Iris pigment epithelial cell (primary cell): ENCODE data around the gene ZNF142.

Experiments
- DNase-seq: peaks from one replicate; pipeline ENCODE4 v3.0.0-alpha.2; 2011; ENCODE audit warnings: low read depth

Gene ZNF142, protein sequence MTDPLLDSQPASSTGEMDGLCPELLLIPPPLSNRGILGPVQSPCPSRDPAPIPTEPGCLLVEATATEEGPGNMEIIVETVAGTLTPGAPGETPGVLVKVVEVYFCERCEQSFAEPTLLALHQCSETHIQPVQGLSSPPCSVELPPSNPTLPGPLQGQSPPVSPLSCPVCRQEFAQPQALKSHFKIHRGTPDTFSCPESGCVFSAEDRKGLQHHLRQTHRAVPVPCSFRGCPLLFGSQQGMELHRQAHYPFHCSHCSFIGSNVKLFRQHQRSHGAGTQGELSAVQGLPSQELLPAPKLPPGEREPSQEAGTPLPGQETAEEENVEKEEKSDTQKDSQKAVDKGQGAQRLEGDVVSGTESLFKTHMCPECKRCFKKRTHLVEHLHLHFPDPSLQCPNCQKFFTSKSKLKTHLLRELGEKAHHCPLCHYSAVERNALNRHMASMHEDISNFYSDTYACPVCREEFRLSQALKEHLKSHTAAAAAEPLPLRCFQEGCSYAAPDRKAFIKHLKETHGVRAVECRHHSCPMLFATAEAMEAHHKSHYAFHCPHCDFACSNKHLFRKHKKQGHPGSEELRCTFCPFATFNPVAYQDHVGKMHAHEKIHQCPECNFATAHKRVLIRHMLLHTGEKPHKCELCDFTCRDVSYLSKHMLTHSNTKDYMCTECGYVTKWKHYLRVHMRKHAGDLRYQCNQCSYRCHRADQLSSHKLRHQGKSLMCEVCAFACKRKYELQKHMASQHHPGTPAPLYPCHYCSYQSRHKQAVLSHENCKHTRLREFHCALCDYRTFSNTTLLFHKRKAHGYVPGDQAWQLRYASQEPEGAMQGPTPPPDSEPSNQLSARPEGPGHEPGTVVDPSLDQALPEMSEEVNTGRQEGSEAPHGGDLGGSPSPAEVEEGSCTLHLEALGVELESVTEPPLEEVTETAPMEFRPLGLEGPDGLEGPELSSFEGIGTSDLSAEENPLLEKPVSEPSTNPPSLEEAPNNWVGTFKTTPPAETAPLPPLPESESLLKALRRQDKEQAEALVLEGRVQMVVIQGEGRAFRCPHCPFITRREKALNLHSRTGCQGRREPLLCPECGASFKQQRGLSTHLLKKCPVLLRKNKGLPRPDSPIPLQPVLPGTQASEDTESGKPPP (N-terminal part only)

DNA sequence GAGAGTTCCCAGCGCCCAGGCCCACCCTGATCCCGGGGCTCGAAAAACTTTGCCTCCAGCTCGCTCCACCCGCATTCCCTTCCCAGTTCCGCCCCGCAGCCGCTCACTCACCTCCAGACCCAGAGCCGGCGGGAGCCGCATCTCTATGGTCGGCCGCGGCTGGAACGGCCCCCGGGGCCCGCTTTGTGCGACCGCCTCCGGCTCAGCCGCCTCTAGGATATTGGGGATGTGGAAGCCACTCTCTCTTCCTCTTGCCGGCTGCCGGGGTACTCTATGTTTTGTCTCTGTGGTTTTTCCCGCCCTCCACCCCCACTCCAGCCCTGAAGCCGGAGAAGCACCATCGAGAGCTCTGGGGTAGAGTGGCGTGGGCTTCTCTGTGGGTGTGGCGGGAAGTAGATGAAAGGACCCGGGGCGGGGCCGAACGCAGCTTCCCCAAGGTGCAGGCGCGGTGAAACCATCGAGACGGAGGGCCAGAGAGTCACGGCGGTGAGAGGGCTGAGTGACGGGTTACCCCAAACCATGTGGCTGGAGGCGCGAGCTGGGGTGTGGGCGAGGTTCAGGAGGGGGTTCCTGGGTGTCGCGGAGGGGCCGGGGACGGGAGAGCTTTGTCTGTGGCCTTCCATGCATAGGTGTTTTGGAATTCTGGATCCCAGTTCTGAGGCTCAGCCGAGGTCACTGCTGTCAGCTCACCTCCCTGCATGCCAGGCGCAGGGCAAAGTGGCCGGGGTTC, at the start of gene ZNF142, which contains the start of gene BCS1L:
Gene ZNF142 (minus strand): TSS at position 366 of the 730 bp plus-strand sequence. CDS start 3,194 bp downstream, outside the sequence.
Gene BCS1L (plus strand): TSS at position 426 of the 730 bp plus-strand sequence. CDS start 1,305 bp downstream, outside the sequence.
- peak; percentile 92 for DNase-seq

DNA sequence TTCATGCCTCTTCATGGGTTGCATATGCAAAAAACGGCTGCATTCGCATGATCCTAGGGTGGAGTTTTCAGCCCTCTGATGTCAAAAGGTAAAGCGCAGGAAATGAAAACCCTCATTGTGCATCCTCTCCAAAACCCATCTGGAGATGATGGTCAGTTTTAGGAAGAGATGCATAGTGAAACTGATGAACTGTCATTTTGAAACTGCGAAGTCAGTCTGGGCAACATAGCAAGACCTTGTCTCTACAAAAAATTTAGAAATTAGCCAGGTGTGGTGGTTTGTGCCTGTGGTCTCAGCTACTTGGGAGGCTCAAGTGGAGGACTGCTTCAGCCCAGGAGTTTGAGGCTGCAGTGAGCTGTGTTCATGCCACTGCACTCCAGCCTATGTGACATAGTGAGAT, 48.7 kb upstream of the ZNF142 start:
- DNase-seq = no peak

DNA sequence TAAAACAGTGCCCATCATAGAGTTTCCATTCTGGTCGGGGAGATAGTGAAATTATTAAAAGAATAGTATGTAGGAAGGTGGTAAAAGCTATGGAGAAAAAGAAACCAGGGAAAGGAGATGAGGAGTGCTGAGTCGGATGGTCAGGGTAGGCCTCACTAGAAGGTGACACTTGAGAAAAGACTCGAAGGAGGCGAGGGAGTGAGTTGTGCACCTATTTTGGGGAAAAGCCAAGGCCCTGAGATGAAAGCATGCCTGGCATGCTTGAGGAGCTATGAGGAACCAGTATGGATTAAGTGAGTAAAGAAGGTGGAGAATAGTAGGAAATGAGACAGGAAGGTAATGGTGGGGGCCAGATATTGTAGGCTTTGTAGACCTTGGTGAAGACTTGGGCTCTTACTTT, 43.9 kb upstream of the ZNF142 start:
- DNase-seq = no peak

DNA sequence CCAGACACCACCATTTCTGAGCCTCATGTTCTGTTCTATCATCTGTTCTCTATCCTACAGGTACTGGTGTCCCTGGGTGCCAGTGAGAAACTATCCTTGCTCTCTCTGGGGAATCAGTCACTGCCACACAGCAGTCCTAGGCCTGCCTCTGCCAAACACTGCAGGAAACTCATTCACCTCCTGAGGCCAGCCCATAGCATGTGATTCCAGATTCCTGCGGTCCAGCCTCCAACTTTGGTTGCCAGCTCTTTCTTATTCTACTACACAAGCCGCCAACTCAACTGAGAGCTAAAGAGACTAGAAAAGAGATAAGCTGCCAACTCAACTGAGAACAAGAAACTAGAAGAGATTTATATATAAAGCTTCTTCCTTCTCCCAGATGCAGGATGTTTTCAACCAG, 42.4 kb upstream of the ZNF142 start:
- no peak for DNase-seq

DNA sequence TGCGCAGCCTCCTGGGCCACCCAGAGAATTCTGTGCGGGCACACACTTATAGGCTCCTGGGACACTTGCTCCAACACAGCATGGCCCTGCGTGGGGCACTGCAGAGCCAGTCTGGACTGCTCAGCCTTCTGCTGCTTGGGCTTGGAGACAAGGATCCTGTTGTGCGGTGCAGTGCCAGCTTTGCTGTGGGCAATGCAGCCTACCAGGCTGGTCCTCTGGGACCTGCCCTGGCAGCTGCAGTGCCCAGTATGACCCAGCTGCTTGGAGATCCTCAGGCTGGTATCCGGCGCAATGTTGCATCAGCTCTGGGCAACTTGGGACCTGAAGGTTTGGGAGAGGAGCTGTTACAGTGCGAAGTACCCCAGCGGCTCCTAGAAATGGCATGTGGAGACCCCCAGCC, 39.5 kb upstream of the ZNF142 start:
- no peak for DNase-seq

DNA sequence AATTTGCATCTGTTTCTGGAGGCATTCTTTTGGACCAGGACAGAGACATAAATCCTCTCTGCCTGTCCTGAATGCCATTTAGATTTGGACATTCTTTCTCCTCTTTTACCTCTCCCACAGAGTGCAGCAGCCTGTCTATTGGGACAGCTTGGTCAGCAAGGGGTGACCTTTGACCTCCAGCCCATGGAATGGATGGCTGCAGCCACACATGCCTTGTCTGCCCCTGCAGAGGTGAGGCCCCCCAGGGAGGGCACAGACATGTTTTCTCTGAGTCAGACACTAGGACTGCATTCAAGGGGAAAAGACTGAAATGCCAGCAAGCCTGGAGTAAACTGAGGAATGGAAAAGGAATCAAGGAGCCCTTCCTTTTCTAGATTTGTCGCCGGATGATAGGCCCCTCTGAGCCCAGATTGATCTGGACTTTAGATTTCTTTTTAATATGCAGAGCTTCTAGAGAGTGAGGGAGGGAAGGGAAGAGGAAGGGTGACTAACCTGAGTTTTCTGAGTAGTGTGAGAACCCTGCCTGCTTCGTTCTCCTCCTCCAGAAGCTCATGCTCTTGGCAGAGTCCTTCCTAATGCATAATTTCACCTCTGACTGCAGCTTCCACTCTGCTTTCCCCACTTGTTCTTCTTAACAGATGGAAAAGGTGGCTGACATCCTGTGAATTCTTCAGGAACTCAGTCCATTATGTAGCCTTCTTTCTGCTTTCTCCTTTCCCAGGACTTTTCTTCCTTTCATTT, 35.2 kb upstream of the ZNF142 start:
- peak; percentile 54 for DNase-seq

DNA sequence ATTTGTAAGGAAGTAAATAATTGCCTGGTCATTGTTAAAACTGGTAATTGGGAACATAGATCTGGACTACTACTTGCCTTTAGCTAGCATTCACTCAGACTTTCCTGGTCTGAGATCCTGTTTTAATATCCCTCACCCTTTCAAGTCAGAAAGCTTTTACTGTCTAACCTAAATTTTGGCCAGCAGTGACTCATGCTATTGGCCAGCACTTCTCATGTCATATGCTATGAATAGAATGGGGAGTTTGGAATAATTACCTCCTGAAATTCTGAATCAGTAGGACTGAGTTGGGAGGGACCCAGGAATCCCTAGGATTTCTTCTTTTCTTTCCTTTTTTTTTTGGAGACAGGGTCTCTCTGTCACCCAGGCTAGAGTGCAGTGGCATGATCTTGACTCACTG, 31.8 kb upstream of the ZNF142 start:
- DNase-seq = peak; percentile 21

DNA sequence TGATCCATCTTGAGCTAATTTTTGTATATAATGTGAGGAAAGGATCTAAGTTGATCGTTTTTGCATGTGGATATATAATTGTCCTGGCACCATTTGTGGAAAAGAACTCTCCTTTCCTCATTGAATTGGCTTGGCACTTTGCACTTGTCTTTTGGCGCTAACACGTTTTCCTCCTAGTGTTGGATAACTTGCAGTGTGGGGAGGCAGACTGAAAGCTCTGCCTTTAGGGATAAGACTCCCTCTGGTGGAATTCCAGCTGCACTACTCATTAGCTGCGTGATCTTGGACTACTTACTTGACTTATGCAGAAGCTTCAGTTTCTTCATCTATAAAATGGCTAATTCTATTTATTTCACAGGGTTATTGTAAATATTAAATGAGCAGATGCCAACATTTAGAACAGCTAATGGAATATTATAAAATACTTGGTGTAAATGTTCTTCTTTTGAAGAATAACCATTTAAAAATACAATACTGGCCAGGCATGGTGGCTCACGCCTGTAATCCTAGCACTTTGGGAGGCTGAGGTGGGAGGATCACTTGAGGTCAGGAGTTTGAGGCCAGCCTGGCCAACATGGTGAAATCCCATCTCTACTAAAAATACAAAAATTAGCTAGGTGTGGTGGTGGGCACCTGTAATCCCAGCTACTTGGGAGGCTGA, 28.1 kb upstream of the ZNF142 start:
- peak; percentile 83 for DNase-seq

DNA sequence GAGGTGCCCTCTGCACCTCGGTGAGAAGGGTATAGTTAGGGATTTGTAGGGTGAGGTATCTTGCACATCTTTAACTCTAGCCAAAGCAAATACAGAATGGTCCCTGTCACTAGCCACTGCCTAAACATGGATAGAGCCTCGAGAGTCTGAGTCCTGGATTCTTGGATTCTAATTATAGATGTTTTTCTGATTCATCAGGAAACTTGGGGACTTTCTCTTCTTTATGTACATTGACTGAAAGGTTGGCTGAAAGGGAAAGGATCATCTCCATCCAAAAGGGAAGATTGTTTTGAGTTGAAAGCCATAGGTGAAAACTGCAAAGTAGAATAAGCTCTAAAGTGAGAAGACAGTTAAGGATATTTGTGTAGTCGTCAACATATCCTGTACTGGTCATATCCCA, 20.6 kb upstream of the ZNF142 start:
- no peak for DNase-seq

DNA sequence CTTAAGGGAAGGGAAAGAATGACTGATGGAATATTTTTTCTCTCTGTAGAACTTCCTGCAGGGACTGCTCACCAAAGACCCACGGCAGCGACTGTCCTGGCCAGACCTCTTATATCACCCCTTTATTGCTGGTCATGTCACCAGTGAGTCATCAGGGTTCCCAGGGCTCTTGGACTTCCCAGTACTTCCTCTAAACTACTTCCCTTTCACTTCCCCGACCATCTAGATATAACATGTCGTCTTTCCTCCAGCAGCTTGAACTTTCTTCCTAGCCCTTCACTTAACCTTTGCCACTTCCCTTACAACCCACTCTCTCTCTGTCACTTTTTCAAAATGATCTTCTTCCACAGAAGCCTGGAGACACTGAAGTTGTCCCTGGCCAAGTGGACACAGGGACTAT, 19.7 kb upstream of the ZNF142 start:
- no peak for DNase-seq

DNA sequence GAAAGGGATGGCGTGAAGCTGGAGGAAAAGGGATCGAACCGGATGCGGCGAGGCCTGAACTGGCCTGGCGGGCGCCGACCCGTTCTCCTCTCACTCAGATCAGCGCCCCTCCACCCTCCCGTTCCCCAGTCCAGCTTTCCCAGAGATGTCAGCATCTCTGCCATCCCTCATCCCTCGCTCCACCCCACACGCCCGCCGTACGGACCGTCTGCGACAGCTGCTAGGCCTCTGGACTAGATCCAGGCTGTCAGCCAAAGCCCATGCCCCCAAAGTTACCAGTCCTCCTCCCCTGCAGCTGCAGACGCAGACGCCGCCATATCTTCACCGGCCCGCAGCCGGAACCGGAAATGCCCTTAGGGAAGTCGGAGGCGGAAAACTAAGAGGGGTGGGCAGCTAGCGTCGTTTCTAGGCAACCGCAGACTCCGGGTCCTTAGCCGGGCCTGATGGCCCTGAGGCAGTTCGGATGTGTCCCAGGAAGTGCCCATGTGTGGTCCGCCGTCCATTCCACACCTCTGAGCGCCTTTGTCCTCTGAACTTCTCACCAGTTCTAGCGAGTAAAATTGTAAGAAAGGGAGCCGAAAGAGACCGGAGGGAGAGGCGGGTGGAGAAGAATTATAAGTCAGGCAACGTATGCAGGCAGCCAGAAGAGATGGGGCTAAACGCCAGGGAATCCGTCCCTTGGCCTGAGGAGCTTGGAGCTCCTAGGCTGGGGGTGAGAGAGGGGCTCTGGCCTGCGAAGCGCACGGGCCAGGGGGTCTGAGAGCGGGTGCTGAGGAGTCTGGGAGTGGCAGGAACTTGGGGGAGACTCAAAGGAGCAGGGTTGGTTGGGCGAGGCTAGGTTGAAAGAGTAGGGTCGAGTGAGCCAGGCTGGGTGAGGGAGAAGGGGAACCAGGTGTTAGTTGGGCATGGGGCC, 12.5 kb upstream of the ZNF142 start, which contains the start of the genes RNF25 and STK36:
Gene RNF25 (minus strand): TSS at position 349 of the 913 bp plus-strand sequence. CDS start 32 bp downstream, at position 317.
Gene STK36 (plus strand): TSS at position 433 of the 913 bp plus-strand sequence. CDS start 744 bp downstream, outside the sequence.
- peak; percentile 93 for DNase-seq

DNA sequence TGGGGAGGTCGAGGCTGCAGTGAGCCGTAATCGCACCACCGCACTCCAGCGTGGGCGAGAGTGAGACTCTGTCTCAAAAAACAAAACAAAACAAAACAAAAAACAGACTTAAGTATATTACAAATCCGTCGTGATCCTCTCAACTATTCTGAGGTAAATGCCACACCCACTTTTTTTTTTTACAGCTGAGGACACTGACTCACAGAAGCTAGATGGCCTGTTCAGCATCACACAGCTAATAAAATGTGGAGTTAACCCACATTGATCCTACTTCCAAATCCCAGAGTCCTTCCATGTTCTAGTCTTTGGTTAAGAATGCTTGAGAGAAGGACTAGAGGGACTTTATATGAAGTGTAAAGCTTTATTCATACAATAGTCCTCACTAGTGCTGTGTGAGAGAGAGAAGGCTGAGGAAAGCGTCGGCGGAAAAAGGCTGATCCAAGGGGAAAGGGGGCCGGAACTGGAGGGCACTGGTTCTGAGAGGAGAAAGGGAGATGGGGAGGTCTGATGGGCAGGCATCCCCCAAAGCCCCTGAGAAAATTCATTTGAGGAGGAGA, 11.8 kb upstream of the ZNF142 start:
- DNase-seq = peak; percentile 39

DNA sequence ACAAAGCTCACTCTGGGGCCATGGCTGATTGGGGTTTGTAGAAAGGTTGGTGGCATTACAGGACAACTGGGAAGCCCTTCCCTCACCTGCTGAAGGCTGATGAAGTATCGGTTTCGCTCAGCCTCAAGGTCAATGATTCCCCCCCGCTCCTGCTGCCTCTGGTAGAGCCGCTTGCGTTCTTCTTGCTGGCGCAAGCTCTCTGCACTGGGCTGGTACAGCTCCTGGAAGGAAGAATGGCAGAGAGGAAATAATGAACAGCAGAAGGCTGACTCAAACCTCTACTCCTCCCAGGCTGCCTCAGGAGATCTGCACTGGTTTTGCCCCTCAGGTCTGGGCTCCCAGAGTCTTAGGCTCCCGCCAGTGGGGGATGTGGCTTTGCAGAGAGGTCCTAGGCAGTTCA, 5.2 kb upstream of the ZNF142 start:
- DNase-seq = no peak

DNA sequence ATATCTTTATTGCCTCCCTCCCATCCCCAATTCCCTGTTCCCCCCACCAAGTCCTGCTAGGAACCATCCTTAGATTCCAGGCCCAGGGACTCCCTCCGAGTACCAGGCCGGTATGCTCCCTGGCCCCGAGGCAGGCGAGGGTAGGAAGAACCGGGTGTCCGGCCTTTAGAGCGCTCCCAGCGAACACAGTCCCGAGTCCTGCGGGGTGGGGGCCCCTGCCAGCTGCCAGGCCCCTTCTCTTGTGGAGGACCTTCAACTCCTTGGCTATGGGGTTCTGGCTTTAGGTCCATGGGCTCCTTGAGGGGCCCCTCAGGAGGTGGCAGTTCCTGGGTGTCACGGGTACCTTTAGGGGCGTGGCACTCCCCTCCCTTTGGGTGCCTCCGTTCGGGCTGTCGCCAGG, 4.5 kb upstream of the ZNF142 start:
- no peak for DNase-seq

DNA sequence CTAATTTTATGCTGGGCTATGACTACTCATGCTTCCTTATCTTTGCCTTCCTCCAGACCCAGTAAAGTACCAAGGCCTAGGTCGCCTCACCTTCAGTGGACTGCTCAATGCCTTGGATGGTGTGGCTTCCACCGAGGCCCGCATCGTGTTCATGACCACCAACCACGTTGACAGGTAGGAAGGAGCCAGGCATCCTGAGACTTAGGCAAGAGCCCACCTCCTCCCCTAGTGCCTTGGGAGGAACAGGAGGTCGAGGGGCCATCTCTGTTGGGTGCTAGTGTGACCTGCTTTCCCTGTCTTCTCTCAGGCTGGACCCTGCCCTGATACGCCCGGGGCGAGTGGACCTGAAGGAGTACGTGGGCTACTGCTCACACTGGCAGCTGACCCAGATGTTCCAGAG, 3.4 kb upstream of the ZNF142 start:
- DNase-seq = no peak

DNA sequence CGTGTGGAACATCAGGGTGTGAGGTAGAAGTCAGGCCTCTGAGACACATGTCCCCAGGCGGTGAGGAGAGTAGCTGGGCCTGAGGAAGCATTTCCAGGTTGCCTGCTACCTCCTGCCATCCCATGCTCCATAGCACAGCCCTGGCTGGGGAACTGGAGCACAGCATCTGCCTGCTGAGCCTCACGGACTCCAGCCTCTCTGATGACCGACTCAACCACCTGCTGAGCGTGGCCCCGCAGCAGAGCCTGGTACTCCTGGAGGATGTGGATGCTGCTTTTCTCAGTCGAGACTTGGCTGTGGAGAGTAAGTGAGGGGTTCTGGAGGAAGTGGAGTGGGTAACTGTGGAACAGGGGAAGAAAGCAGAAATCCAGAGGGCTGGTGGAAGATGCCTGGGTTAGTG, 3.0 kb upstream of the ZNF142 start:
- no peak for DNase-seq

DNA sequence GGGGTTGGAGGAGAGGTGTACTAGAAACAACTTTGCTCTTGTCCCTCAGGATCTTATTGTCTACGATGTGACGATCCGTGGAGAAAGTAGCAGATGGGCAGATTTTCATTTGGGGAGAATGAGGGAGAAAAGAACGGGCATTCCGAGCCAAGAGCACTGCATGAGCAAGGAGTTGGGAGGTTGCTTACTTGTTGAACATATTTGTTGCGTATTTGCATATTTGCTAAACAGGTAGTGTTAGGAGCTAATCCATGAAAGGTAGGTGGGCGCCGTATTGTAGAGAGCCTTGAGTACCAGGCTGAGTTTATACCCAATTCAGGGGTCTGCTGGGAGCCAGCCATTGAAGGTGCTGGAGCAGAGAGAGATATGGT, 550 bp upstream of the ZNF142 start:
- DNase-seq = peak; percentile 15

DNA sequence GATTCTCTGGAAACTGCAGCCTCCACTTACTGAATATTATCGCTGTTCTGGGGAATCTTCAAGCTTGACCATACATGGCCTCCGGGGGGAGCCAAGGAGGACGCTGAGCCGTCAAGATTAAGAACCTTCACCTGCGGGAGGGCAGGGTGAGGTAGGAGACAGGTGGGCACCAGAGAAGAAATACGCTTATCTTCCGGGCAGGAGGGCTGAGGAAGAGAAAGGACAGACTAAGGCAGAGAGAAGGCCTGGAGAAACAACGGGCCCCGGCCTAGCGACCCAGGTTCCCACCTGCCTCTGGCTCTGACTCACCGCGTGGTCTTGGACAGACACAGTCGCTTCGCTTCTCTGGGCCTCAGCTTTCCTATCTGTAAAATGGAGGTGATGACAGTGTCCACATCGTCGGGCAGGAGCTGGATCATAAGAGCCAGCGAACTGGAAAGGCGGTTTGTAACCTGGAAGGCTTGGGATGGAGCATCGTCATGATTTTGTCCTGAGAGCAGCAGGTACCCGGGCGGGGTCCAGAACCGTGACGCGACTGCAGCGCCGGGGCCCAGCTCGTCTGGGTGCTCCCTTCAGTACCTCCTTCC, 659 bp downstream of the ZNF142 start:
- DNase-seq = peak; percentile 56
